SK-N-SH (cell line): ENCODE results near the gene ARMH2. TPM values are rescaled to one million over a fixed set of nuclear protein-coding genes. Genes with fewer than 3 reads are reported as not detected.

Experiments
- CTCF ChIA-PET: fragments of 300-600, 350-600 bp; formaldehyde crosslinking; extraction: SDS; loops from one replicate; lab custom pipeline; 2021; lab: Yijun Ruan, JAX
- POLR2A ChIA-PET: fragments of 350-600 bp; sonication (Branson Sonifier 250); formaldehyde crosslinking; extraction: SDS; loops from one replicate; lab custom pipeline; 2020; ENCODE audit warnings: antibody characterized with exemption, inconsistent platforms; lab: Yijun Ruan, JAX
- DNase-seq: peaks from one replicate; pipeline ENCODE4 v3.0.0; 2012
- H2AFZ ChIP-seq: fragments of 200-600 bp; sonication (generic); 2 replicates; pipeline ENCODE4 v1.8.1; 2016; ENCODE audit warnings: antibody characterized with exemption, mild to moderate bottlenecking, low read depth
- H3F3A ChIP-seq: fragments of 200-600 bp; sonication (generic); replicated peaks from 2 replicates; pipeline ENCODE3; 2016; ENCODE audit warnings: antibody characterized with exemption, mild to moderate bottlenecking; ENCODE audit not compliant: insufficient read depth
- H3K27ac ChIP-seq, 2 experiments: fragments of 200-500 bp in 1 of 2; fragments of 200-600 bp in 1 of 2; sonication (Bioruptor generic) in 1 of 2; sonication (generic), shearing (Covaris generic) in 1 of 2; 2 replicates each; pipeline versions ENCODE4 v1.5.1 to v1.6.1; 2014 to 2016; ENCODE audit warnings: low read depth in 2 of 2, inconsistent platforms in 1 of 2, low read length in 1 of 2, mild to moderate bottlenecking in 1 of 2, mixed read lengths in 1 of 2
- H3K27me3 ChIP-seq: fragments of 200-600 bp; sonication (generic), shearing (Covaris generic); 2 replicates; pipeline ENCODE4 v1.6.1; 2016; ENCODE audit warnings: mixed run types; ENCODE audit not compliant: insufficient read depth
- H3K36me3 ChIP-seq, 2 experiments: fragments of 200-500 bp in 1 of 2; fragments of 200-600 bp in 1 of 2; sonication (Bioruptor generic) in 1 of 2; sonication (generic) in 1 of 2; replicated peaks in 1 of 2; 2 replicates each; pipeline versions ENCODE3 to v1.5.1; 2014 to 2016; ENCODE audit warnings: low read length in 1 of 2, mild to moderate bottlenecking in 1 of 2; ENCODE audit not compliant: insufficient read depth in 2 of 2, control insufficient read depth in 1 of 2
- H3K4me1 ChIP-seq, 2 experiments: fragments of 200-500 bp in 1 of 2; fragments of 200-600 bp in 1 of 2; sonication (Bioruptor generic) in 1 of 2; sonication (generic), shearing (Covaris generic) in 1 of 2; 2 replicates each; pipeline versions ENCODE4 v1.5.1 to v1.6.1; 2014 to 2016; ENCODE audit warnings: low read depth in 1 of 2, low read length in 1 of 2, mixed run types in 1 of 2; ENCODE audit not compliant: insufficient read depth in 2 of 2, control insufficient read depth in 1 of 2
- H3K4me2 ChIP-seq: fragments of 200-600 bp; sonication (generic), shearing (Covaris generic); 2 replicates; pipeline ENCODE4 v1.6.1; 2017; ENCODE audit warnings: mixed run types
- H3K4me3 ChIP-seq, 2 experiments: fragments of 200-500 bp in 1 of 2; fragments of 200-600 bp in 1 of 2; sonication (Bioruptor generic) in 1 of 2; sonication (generic), shearing (Covaris generic) in 1 of 2; 2 replicates each; pipeline versions ENCODE4 v1.5.1 to v1.8.1; 2014 to 2016; ENCODE audit warnings: low read depth in 2 of 2, inconsistent platforms in 1 of 2, low read length in 1 of 2, mild to moderate bottlenecking in 1 of 2, mixed read lengths in 1 of 2, moderate library complexity in 1 of 2
- H3K79me2 ChIP-seq: fragments of 200-600 bp; sonication (generic); 2 replicates; pipeline ENCODE4 v1.8.1; 2017; ENCODE audit warnings: mild to moderate bottlenecking; ENCODE audit not compliant: insufficient read depth
- H3K9ac ChIP-seq: fragments of 200-600 bp; sonication (generic); 2 replicates; pipeline ENCODE4 v1.6.1; 2017; ENCODE audit warnings: mixed run types
- H3K9me2 ChIP-seq: fragments of 200-600 bp; sonication (generic); 2 replicates; pipeline ENCODE4 v1.6.1; 2017; ENCODE audit warnings: mixed run types
- H3K9me3 ChIP-seq: fragments of 200-600 bp; sonication (generic); 2 replicates; pipeline ENCODE4 v1.6.1; 2017; ENCODE audit warnings: mixed run types, mild to moderate bottlenecking, moderate library complexity
- H4K20me1 ChIP-seq: fragments of 200-600 bp; sonication (generic); 2 replicates; pipeline ENCODE4 v1.6.1; 2017; ENCODE audit warnings: mild to moderate bottlenecking, mixed run types; ENCODE audit not compliant: insufficient read depth
- CTCF ChIP-seq: fragments of 200-600 bp; sonication (generic); IDR thresholded peaks from 2 replicates; pipeline ENCODE4 v1.6.1; 2017; ENCODE audit warnings: antibody characterized with exemption, mild to moderate bottlenecking, moderate library complexity
- GABPA ChIP-seq: IDR thresholded peaks from 2 replicates; pipeline ENCODE4 v1.4.0; 2012; ENCODE audit warnings: low read depth, mild to moderate bottlenecking
- GATA2 ChIP-seq: sonication (generic); formaldehyde crosslinking; IDR thresholded peaks from 2 replicates; pipeline ENCODE4 v1.5.0; 2020; ENCODE audit warnings: mild to moderate bottlenecking, missing genetic modification reagents
- IRF3 ChIP-seq: fragments of 150-350 bp; IDR thresholded peaks from 2 replicates; pipeline ENCODE4 v1.6.1; 2016; ENCODE audit warnings: mild to moderate bottlenecking, low read depth, low read length
- JUND ChIP-seq: IDR thresholded peaks from 2 replicates; pipeline ENCODE4 v1.4.0; 2012
- MEF2A ChIP-seq: IDR thresholded peaks from 2 replicates; pipeline ENCODE4 v1.4.0; 2012; ENCODE audit warnings: low read depth, borderline replicate concordance
- NFIC ChIP-seq: IDR thresholded peaks from 2 replicates; pipeline ENCODE4 v1.4.0; 2012; ENCODE audit warnings: borderline replicate concordance
- RCOR1 ChIP-seq: fragments of 150-350 bp; IDR thresholded peaks from 2 replicates; pipeline ENCODE4 v1.6.1; 2017; ENCODE audit warnings: antibody characterized with exemption, low read length
- RXRA ChIP-seq: IDR thresholded peaks from 2 replicates; pipeline ENCODE4 v1.4.0; 2012; ENCODE audit warnings: low read depth, mild to moderate bottlenecking, borderline replicate concordance
- SIN3A ChIP-seq: IDR thresholded peaks from 2 replicates; pipeline ENCODE4 v1.6.1; 2012; ENCODE audit warnings: low read depth, mild to moderate bottlenecking, low read length, moderate library complexity, borderline replicate concordance
- TCF12 ChIP-seq: IDR thresholded peaks from 2 replicates; pipeline ENCODE4 v1.4.0; 2012
- TEAD4 ChIP-seq: IDR thresholded peaks from 2 replicates; pipeline ENCODE4 v1.4.0; 2012; ENCODE audit warnings: mild to moderate bottlenecking, borderline replicate concordance; ENCODE audit not compliant: insufficient read depth
- WGBS: methylation state at CpG from one replicate; pipeline ENCODE4 v1.1.6; 2017; ENCODE audit warnings: low lambda C conversion rate; 5-methylcytosine and 5-hydroxymethylcytosine counted together
- polyA plus RNA-seq, 3 experiments: library from polyadenylated mRNA; depleted of rRNA; stranded (reverse); fragments of >200 nt; gene quantifications; 2 replicates each; pipeline ENCODE4 v1.2.3, GENCODE V29; 2012
- TF ChIP-seq, protein P1 (sequence below): fragments of 150-350 bp; IDR thresholded peaks from 2 replicates; pipeline ENCODE4 v1.6.1; 2017; ENCODE audit warnings: antibody characterized with exemption, low read length, low read depth, borderline replicate concordance
- TF ChIP-seq, protein P2 (sequence below): IDR thresholded peaks from 2 replicates; pipeline ENCODE4 v1.4.0; 2012; ENCODE audit warnings: low read depth, borderline replicate concordance
- TF ChIP-seq, protein P3 (sequence below): IDR thresholded peaks from 2 replicates; pipeline ENCODE4 v1.4.0; 2012; ENCODE audit warnings: low read depth

The ARMH2 gene
- polyA plus RNA-seq, 1 of the 3 experiments (the other 2 are of a cell fraction), result not detected

GRCh38 chr6:24840187-24840586, 41.5 kb upstream of the ARMH2 start:
- CTCF ChIA-PET, result interaction anchor here (0.6 kb wide), 1 partner anchor 16 kb away, joined by 3 read pairs; no protein-coding TSS in a partner anchor

More at GRCh38 chr6:24840187-24840586, 41.5 kb upstream of the ARMH2 start:
- Histone ChIP-seq H3K27ac (no peak overlapping the region), H3K4me3 (no peak overlapping the region), H2AFZ (no peak overlapping the region), H3K9me3 (no peaks in the 10 kb centered on the region), H3K27me3 (no peaks in the 10 kb centered on the region), H3K36me3 (no peaks in the 10 kb centered on the region), H3K4me2 (no peak overlapping the region), H3K9ac (no peak overlapping the region), H4K20me1 (no peaks in the 10 kb centered on the region), H3K79me2 (no peaks in the 10 kb centered on the region), H3K4me1 (no peaks in the 10 kb centered on the region; a peak in 1 of 4 replicates), H3F3A (no peaks in the 10 kb centered on the region), H3K9me2 (no peaks in the 10 kb centered on the region)
- no peak for DNase-seq
- TF ChIP-seq CTCF (no peak), RXRA (no peak), TEAD4 (no peak), TCF12 (no peak), IRF3 (no peak), SIN3A (no peak), GATA2 (CRISPR knock-in tag) (no peak), MEF2A (no peak), RCOR1 (no peak), JUND (no peak), NFIC (no peak), GABPA (no peak)
- TF ChIP-seq, protein P1, sequence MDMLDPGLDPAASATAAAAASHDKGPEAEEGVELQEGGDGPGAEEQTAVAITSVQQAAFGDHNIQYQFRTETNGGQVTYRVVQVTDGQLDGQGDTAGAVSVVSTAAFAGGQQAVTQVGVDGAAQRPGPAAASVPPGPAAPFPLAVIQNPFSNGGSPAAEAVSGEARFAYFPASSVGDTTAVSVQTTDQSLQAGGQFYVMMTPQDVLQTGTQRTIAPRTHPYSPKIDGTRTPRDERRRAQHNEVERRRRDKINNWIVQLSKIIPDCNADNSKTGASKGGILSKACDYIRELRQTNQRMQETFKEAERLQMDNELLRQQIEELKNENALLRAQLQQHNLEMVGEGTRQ, result no peak
- TF ChIP-seq, protein P2, sequence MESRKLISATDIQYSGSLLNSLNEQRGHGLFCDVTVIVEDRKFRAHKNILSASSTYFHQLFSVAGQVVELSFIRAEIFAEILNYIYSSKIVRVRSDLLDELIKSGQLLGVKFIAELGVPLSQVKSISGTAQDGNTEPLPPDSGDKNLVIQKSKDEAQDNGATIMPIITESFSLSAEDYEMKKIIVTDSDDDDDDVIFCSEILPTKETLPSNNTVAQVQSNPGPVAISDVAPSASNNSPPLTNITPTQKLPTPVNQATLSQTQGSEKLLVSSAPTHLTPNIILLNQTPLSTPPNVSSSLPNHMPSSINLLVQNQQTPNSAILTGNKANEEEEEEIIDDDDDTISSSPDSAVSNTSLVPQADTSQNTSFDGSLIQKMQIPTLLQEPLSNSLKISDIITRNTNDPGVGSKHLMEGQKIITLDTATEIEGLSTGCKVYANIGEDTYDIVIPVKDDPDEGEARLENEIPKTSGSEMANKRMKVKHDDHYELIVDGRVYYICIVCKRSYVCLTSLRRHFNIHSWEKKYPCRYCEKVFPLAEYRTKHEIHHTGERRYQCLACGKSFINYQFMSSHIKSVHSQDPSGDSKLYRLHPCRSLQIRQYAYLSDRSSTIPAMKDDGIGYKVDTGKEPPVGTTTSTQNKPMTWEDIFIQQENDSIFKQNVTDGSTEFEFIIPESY, result no peak
- TF ChIP-seq, protein P3, sequence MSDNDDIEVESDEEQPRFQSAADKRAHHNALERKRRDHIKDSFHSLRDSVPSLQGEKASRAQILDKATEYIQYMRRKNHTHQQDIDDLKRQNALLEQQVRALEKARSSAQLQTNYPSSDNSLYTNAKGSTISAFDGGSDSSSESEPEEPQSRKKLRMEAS, result no peak
- 50% methylated on average over 2 of the region's 2 CpGs for WGBS
- POLR2A ChIA-PET, result no interaction called here
